GM10266 (cell line): ENCODE results near the gene ACE.
A peak's percentile ranks its signal among the peaks of the same experiment; 100 is the strongest.

ENCODE experiments used
- DNase-seq: peaks from one replicate; pipeline ENCODE4 v3.0.0; 2012; ENCODE audit errors: extremely low spot score
- TF ChIP-seq, protein P1 (sequence below): IDR thresholded peaks from 2 replicates; pipeline ENCODE4 v1.5.1; 2012; ENCODE audit warnings: mild to moderate bottlenecking, low read depth; ENCODE audit not compliant: control insufficient read depth, insufficient read depth; ENCODE audit errors: missing control alignments

Gene ACE

GRCh38 chr17:63440770-63441335 lies 36.0 kb upstream of the ACE start:
- no peak for DNase-seq
- TF ChIP-seq, protein P1, sequence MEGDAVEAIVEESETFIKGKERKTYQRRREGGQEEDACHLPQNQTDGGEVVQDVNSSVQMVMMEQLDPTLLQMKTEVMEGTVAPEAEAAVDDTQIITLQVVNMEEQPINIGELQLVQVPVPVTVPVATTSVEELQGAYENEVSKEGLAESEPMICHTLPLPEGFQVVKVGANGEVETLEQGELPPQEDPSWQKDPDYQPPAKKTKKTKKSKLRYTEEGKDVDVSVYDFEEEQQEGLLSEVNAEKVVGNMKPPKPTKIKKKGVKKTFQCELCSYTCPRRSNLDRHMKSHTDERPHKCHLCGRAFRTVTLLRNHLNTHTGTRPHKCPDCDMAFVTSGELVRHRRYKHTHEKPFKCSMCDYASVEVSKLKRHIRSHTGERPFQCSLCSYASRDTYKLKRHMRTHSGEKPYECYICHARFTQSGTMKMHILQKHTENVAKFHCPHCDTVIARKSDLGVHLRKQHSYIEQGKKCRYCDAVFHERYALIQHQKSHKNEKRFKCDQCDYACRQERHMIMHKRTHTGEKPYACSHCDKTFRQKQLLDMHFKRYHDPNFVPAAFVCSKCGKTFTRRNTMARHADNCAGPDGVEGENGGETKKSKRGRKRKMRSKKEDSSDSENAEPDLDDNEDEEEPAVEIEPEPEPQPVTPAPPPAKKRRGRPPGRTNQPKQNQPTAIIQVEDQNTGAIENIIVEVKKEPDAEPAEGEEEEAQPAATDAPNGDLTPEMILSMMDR, result no peak

- DNase-seq, result no peak
These were observed 35.2 kb upstream of the ACE start for GRCh38 chr17:63441654-63442053.

GRCh38 chr17:63442074-63442473 lies 34.8 kb upstream of the ACE start:
- no peak for DNase-seq
- TF ChIP-seq, protein P1, result no peak

More at GRCh38 chr17:63441654-63442053, 35.2 kb upstream of the ACE start:
- TF ChIP-seq, protein P1, result no peak

DNA sequence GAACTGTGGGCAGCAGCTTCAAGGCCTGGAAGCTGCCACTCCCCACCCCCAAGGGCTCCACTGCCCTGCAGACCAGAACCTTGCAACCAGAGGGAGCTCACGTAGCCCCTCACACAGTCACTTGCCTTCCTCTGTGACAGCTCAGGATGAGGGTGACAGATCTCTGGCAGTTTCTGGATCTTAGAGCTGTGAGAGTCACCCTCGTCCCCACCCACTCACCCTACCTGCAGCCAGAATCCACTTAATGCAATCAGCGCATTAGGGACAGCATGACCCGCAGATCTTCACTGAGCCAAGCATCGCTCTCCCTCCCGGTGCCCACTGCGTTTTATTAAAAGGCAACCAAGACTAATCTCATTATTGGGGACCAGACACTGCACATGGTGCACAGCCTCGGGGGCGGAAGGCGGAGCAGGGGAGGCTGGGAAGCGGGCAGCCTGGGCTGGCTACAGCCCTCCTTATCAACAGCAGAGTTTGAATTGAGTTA lies 34.3 kb upstream of the ACE start:
- TF ChIP-seq, protein P1, result peak; percentile 35
- peak; percentile 61 for DNase-seq

DNA sequence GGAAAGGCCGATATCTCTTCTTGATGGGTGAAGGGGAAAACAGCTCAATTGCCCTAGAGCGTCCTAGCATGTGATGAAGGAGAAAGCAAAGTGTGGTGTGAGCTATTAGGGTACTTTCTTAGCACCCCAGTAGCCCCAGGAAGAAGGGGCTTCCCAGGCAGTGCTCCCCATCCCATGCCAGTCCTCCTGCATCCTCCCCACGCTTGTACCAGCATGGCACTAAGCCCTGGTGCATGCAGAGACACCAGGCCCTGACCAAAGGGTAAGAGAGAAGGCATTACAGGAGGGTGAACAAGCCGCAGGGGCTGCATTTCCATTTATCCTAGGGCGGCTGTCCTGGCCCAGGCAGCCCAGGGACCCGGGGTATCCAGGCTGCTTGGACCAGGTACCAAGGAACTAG lies 33.8 kb upstream of the ACE start:
- TF ChIP-seq, protein P1, result no peak
- DNase-seq, result no peak

DNA sequence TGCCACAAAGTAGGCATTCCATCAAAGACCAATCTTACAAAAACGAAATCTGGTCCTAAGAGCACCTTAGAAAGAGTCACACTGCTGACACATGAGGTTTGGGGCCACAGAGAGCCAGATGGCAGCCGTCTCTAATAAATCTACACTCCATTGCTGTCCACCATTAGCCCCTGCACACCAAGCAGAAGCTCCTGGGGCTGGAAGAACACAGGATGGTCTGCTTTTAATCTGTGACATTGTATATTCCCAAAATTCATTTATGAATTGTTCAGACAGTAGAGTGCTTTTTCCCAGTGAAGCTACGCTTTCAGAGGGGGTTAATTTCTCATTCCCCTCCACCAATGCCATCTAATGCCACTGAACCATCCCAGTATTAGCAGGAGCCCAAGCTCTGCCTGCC lies 32.4 kb upstream of the ACE start:
- no peak for DNase-seq
- TF ChIP-seq, protein P1, result no peak

DNA sequence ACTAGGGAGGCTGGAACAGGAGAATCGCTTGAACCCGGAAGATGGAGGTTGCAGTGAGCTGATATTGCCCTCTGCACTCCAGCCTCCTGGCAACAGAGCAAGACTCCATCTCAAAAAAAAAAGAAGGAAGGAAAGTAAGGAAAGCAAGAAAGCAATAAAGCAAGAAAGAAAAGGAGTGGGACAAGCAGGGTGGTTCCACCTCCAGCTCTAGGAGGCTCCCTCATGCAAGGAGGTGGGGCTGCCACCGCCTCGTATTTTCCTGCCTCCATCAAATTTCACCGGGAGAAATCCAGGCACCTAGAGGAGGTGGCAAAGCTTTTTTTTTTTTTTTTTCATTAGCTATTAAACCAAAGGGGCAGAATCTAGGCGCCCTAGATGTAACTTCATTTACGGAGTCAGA lies 31.8 kb upstream of the ACE start:
- TF ChIP-seq, protein P1, result no peak

More for the DNA sequence above, 31.8 kb upstream of the ACE start:
- no peak for DNase-seq
